RWPE2 (cell line): Measurements from ENCODE around the gene PHF2.

Experiments used
- ATAC-seq: fragments of 200-7000 bp; cut with Tn5 transposase; 3 replicates; pipeline ENCODE4 v1.9.1; 2021; ENCODE audit warnings: low read depth
- DNase-seq: peaks from one replicate; pipeline ENCODE4 v3.0.0-alpha.2; 2020; ENCODE audit warnings: low spot score
- H3K27ac ChIP-seq: fragments of 450-650 bp; 2 replicates; pipeline ENCODE4 v1.5.1; 2017; ENCODE audit warnings: mild to moderate bottlenecking; ENCODE audit not compliant: poor library complexity, severe bottlenecking
- H3K27me3 ChIP-seq: fragments of 250-450 bp; sonication (Bioruptor Pico); 2 replicates; pipeline ENCODE4 v1.5.1; 2021; ENCODE audit warnings: mild to moderate bottlenecking, moderate library complexity; ENCODE audit not compliant: insufficient read depth, poor library complexity, severe bottlenecking
- H3K36me3 ChIP-seq: fragments of 250-450 bp; sonication (Bioruptor Pico); 2 replicates; pipeline ENCODE4 v1.5.1; 2020; ENCODE audit warnings: low read depth, mild to moderate bottlenecking, moderate library complexity
- H3K4me1 ChIP-seq: fragments of 250-450 bp; sonication (Bioruptor Pico); 2 replicates; pipeline ENCODE4 v1.5.1; 2021; ENCODE audit warnings: mild to moderate bottlenecking, moderate library complexity; ENCODE audit not compliant: insufficient read depth, poor library complexity, severe bottlenecking
- H3K4me3 ChIP-seq: fragments of 250-450 bp; sonication (Bioruptor Pico); 2 replicates; pipeline ENCODE4 v1.5.1; 2021; ENCODE audit warnings: mild to moderate bottlenecking, moderate library complexity; ENCODE audit not compliant: severe bottlenecking
- H3K9me3 ChIP-seq: fragments of 250-450 bp; sonication (Bioruptor Pico); 2 replicates; pipeline ENCODE4 v1.5.1; 2021; ENCODE audit warnings: mild to moderate bottlenecking, moderate library complexity; ENCODE audit not compliant: severe bottlenecking
- TF ChIP-seq, protein P1 (sequence below): fragments of 450-650 bp; IDR thresholded peaks from one replicate; pipeline ENCODE4 v1.5.1; 2017; ENCODE audit warnings: mild to moderate bottlenecking, moderate library complexity; ENCODE audit not compliant: poor library complexity, severe bottlenecking

The PHF2 gene

DNA sequence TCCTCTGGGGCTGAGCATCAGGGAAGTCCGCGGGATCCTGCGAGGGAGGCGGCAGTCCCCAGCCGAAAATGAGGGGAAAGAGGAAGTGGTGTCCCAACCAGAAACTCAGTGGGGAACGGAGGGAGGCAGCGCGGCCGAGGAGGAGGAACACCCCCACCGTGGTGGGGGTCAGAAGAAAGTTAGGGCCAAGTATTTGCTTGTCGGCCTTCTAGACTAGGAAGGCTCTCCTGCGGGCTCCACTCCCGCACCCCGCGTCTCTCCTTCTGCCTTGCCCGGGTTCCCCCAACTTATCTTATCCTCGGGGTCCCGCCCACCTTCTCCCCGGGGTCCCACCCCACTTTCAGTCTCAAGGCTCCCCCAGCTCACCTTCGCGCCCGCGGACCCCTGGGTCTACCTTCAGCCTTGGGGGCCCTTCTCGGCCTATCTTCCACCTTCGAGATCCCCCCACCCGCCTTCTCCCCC is 557 bp upstream of the PHF2 start:
- Histone ChIP-seq H3K27me3 (no peaks in the 10 kb centered on the region), H3K4me3 (peak overlapping the region; percentile 99), H3K4me1 (peaks cover 3% of the 10 kb centered on the region), H3K9me3 (no peaks in the 10 kb centered on the region), H3K36me3 (no peaks in the 10 kb centered on the region), H3K27ac (peak overlapping the region; percentile 61)
- TF ChIP-seq, protein P1, sequence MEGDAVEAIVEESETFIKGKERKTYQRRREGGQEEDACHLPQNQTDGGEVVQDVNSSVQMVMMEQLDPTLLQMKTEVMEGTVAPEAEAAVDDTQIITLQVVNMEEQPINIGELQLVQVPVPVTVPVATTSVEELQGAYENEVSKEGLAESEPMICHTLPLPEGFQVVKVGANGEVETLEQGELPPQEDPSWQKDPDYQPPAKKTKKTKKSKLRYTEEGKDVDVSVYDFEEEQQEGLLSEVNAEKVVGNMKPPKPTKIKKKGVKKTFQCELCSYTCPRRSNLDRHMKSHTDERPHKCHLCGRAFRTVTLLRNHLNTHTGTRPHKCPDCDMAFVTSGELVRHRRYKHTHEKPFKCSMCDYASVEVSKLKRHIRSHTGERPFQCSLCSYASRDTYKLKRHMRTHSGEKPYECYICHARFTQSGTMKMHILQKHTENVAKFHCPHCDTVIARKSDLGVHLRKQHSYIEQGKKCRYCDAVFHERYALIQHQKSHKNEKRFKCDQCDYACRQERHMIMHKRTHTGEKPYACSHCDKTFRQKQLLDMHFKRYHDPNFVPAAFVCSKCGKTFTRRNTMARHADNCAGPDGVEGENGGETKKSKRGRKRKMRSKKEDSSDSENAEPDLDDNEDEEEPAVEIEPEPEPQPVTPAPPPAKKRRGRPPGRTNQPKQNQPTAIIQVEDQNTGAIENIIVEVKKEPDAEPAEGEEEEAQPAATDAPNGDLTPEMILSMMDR, result no peak
- no peak for DNase-seq
- peak; percentile 47 for ATAC-seq

DNA sequence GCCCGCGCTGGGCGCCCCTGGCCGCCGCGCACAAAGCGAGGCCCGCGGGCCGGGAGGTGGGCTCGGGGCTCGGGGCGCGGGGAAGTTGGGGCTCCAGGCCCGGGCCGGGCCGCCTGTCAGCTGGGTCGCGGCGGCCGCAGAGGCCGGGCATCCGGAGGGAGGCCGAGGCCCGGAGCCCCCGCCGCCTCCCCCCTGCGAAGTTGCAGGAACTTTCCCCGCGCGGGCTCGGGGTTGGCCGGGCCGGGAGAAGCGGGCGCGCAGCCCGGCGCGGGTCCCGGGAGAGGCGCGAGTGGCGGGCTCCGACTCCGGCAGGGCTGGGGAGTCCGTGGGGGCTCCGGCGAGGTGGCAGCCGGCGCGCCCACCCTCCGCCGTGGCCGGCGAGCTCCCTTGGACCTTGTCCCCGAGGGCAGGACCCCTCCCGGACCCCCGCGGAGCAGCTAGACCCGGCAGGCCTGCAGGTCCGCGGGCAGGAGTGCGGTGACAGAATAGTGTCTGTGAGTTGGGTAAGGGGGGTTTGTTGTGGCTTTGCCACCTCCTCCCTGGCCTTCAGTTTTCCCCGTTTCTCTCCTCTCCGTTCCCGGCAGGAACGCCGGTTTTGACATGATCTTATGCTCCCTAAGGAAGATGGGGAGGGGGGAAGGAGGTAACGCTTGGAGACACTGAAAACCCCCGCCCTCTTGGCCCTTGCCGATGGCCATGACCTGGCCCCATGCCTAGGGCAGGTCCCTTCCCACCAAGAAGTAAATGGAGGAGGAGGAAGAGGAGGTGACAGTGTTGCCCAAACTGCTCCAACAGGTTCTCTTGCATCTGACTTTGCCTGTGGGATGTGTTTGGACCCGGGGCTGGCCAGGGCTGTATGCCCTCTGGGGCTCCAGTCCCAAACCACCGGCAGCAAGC is 942 bp downstream of the PHF2 start:
- Histone ChIP-seq H3K36me3 (no peaks in the 10 kb centered on the region), H3K9me3 (no peaks in the 10 kb centered on the region), H3K27me3 (no peaks in the 10 kb centered on the region), H3K4me1 (peaks cover 3% of the 10 kb centered on the region), H3K27ac (peak overlapping the region; percentile 45), H3K4me3 (peak overlapping the region; percentile 99)
- TF ChIP-seq, protein P1, result no peak
- peak; percentile 7; the same call in 1 of the 3 replicates for ATAC-seq
- no peak for DNase-seq

DNA sequence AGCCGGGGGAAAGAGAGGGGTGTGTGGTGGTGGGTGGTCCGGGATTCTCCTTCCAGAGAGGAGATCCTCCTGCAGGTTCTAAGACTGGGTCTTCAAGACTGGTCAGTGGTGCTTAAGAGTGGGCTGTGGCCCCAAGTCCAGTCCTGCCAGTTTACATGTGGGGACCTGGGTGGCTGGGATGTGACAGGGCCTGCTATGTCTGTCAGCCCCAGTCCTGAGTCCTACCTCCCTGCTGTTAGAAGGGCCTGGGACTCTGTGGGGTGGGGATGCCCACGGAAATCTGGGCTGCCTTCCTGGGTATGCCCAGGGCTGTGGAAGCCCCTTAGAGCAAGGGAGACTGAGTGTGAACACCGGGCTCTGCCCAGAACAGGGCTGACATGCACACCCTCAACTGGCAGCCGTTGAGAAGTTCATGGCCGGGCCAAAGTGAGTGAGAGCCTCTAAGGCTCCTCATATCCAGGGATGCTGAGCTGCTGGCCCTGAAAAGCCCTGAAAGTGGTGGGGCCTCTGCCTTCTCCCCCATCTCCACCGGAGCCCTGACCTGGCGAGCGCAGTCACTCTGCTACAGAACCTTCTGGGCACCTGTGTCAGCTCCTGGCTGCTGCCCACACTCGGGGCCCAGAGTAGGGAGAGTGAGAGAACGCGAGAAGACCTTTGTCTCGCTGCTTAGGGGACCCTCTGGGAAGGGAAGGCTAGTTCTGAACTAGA is 1.7 kb downstream of the PHF2 start:
- Histone ChIP-seq H3K4me3 (peak overlapping the region; percentile 99), H3K27ac (no peak overlapping the region), H3K27me3 (no peaks in the 10 kb centered on the region), H3K36me3 (peaks cover 4% of the 10 kb centered on the region; the same call in 1 of the 2 replicates), H3K4me1 (peaks cover 3% of the 10 kb centered on the region), H3K9me3 (peaks cover 1% of the 10 kb centered on the region)
- ATAC-seq (no peak; the same call in 2 of the 3 replicates), DNase-seq (no peak)
- TF ChIP-seq, protein P1, result no peak

DNA sequence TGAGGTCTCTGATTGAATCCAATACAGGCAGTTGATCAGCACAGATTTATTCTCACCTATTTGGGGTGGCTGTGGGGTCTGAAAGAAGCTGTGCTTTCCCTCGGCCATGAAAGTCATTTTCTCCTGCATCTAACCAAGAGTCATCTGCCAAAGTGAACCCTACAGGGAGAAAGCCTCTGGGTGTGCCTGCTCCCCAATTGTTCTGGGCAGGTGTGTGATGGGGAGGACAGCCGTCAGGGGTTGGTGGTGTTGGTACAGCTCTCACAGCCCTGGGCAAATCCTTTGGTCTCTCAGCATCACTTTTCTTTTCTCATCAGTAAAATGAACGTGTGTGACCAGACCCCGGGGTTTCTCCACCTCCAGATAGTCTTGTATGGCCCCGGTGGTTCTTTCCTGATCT is 2.5 kb downstream of the PHF2 start:
- Histone ChIP-seq H3K4me3 (no peak overlapping the region), H3K9me3 (peaks cover 2% of the 10 kb centered on the region), H3K27ac (no peak overlapping the region), H3K4me1 (peaks cover 3% of the 10 kb centered on the region), H3K27me3 (no peaks in the 10 kb centered on the region), H3K36me3 (peaks cover 5% of the 10 kb centered on the region; the same call in 1 of the 2 replicates)
- ATAC-seq, result no peak
- DNase-seq, result no peak
- TF ChIP-seq, protein P1, result no peak
